Measurements from ENCODE around the gene TRABD.

DNA sequence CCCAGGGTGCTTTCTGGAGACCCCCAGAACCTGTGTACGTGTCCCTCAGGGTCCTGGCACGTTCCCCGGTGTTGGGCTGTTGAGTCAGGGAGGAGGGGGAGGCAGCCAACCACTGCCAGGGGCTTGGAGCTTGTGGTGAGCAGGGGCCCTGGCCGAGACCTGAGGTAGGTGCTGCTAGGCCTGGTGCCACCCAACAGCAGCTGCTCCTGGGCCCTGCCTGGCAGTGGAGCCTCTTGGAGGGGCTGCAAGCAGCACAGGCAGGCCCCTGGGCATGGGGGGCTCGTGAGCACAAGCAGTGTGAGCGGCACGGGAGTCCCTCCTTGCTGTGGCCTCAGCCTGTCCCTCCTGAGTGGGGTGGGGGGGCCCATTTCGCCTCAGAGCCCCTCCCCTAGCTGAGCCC is 7.9 kb downstream of the TRABD start:
- TF ChIP-seq, protein P1, sequence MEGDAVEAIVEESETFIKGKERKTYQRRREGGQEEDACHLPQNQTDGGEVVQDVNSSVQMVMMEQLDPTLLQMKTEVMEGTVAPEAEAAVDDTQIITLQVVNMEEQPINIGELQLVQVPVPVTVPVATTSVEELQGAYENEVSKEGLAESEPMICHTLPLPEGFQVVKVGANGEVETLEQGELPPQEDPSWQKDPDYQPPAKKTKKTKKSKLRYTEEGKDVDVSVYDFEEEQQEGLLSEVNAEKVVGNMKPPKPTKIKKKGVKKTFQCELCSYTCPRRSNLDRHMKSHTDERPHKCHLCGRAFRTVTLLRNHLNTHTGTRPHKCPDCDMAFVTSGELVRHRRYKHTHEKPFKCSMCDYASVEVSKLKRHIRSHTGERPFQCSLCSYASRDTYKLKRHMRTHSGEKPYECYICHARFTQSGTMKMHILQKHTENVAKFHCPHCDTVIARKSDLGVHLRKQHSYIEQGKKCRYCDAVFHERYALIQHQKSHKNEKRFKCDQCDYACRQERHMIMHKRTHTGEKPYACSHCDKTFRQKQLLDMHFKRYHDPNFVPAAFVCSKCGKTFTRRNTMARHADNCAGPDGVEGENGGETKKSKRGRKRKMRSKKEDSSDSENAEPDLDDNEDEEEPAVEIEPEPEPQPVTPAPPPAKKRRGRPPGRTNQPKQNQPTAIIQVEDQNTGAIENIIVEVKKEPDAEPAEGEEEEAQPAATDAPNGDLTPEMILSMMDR (conservative IDR thresholded peaks at IDR 0.05; ENCODE audit: low read length): no peak
- no peak for TF ChIP-seq EZH2phosphoT487 (IDR thresholded peaks at IDR 0.05; ENCODE audit: borderline replicate concordance, low read depth, low read length)

Measured in OCI-LY7 (cell line).